H1 (cell line): ENCODE results near the gene EZH2.

ENCODE experiments used
- CTCF ChIP-seq, 3 experiments: IDR thresholded peaks; 1 replicate in 2 of 3; 2 replicates in 1 of 3; pipeline versions ENCODE4 v1.5.1 to v1.6.1; 2011; ENCODE audit warnings: low read length in 3 of 3, mild to moderate bottlenecking in 3 of 3, inconsistent platforms in 2 of 3, low read depth in 1 of 3, moderate library complexity in 1 of 3; ENCODE audit not compliant: insufficient read depth in 1 of 3; ENCODE audit errors: control extremely low read depth in 1 of 3
- MAFK ChIP-seq: IDR thresholded peaks from 2 replicates; pipeline ENCODE4 v1.6.1; 2012; ENCODE audit warnings: low read depth, mild to moderate bottlenecking, improper control_type of control experiment, low read length
- NANOG ChIP-seq: IDR thresholded peaks from 2 replicates; pipeline ENCODE4 v1.6.1; 2011; ENCODE audit warnings: low read length, low read depth, mild to moderate bottlenecking, inconsistent platforms; ENCODE audit not compliant: insufficient read depth, poor library complexity, severe bottlenecking
- POLR2A ChIP-seq, 2 experiments: IDR thresholded peaks; 1 replicate in 1 of 2; 2 replicates in 1 of 2; pipeline ENCODE4 v1.6.1; 2011; ENCODE audit warnings: low read depth in 2 of 2, low read length in 2 of 2, mild to moderate bottlenecking in 2 of 2; ENCODE audit errors: control extremely low read depth in 1 of 2
- POLR2AphosphoS5 ChIP-seq: IDR thresholded peaks from 2 replicates; pipeline ENCODE4 v1.6.1; 2011; ENCODE audit warnings: low read depth, low read length
- RBBP5 ChIP-seq: IDR thresholded peaks from 2 replicates; pipeline ENCODE4 v1.7.1; 2012; ENCODE audit warnings: low read depth, mild to moderate bottlenecking, inconsistent platforms, low read length, moderate library complexity, borderline replicate concordance
- TBP ChIP-seq: IDR thresholded peaks from 2 replicates; pipeline ENCODE4 v1.6.1; 2011; ENCODE audit warnings: low read depth, low read length, improper control_type of control experiment
- TEAD4 ChIP-seq: IDR thresholded peaks from 2 replicates; pipeline ENCODE4 v1.6.1; 2012; ENCODE audit warnings: low read depth, low read length, inconsistent platforms, mixed read lengths

- TF ChIP-seq CTCF (IDR thresholded peaks at IDR 0.05; ENCODE audit: control extremely low read depth in 1 of 3, insufficient read depth in 1 of 3, low read depth in 1 of 3, low read length in 3 of 3), result no peak
- TF ChIP-seq MAFK, result no peak
- no peak for TF ChIP-seq TEAD4
- TF ChIP-seq NANOG, result no peak
- TF ChIP-seq RBBP5, result no peak
- no peak for TF ChIP-seq TBP
- TF ChIP-seq POLR2AphosphoS5, result no peak
- no peak for TF ChIP-seq POLR2A (IDR thresholded peaks at IDR 0.05; ENCODE audit: control extremely low read depth in 1 of 2, low read depth in 2 of 2, low read length in 2 of 2)
Observed at GRCh38 chr7:148796841-148797240, 87.2 kb downstream of the EZH2 start.
